Dermis microvascular lymphatic vessel endothelial cell (primary cell): ENCODE measurements around the gene ZNF608. TPM values are rescaled to one million over a fixed set of nuclear protein-coding genes. Genes with fewer than 3 reads are reported as not detected.
A peak's percentile ranks its signal among the peaks of the same experiment; 100 is the strongest.

Experiments
- DNase-seq, 2 donors: peaks; one replicate each; pipeline versions ENCODE4 v3.0.0 to v3.0.0-alpha.2; 2010; ENCODE audit warnings: low read depth in 2 of 2
- total RNA-seq: library from RNA; depleted of rRNA; stranded (reverse); fragments of >200 nt; gene quantifications from 2 replicates; pipeline ENCODE4 v1.2.1, GENCODE V29; 2014

The ZNF608 gene
- total RNA-seq, 1 donor from 2014 or later = 10.9 TPM

- no peak for DNase-seq
Measured at GRCh38 chr5:124738681-124739633, 7.5 kb downstream of the ZNF608 start.

DNA sequence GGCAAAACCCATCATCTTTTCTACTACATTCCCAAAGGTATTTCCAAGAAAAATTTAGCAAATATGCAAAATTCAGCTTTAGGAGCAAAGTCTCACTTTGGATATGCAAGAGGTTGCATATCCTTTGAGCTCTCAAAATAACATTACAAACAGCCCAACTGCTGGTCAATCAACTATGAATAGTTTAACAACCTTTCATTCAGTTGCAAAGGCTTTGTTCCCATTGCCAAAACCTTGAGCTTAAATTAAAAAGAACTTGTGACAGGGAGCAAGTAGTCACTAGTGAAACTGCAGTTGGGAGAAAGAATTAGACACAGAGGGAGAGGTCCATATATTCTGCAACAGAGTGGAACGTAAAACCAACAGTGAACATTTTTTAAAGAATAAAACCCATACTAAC, 8.8 kb downstream of the ZNF608 start:
- DNase-seq = no peak

DNA sequence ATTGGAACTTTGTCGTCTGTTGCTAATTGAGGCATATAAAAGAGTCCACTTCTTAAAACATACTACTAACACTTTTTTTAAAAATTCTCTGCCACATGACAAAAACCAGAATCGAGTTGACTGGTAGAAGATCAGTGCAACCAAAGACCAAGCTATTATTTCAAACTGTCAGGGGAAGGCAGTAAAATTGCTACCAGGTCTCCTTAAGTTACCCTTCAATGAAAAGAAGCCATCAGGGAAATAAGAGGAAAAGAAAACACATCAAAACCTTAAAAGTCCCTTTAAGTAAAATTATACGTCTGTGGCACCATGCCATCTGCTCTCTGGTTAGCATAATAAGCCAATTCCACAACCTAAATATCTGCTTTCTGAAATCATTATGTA, 9.6 kb downstream of the ZNF608 start:
- no peak for DNase-seq

GRCh38 chr5:124736082-124736804, 10.2 kb downstream of the ZNF608 start:
- DNase-seq = peak in 1 of 2 donors; percentile 13

DNA sequence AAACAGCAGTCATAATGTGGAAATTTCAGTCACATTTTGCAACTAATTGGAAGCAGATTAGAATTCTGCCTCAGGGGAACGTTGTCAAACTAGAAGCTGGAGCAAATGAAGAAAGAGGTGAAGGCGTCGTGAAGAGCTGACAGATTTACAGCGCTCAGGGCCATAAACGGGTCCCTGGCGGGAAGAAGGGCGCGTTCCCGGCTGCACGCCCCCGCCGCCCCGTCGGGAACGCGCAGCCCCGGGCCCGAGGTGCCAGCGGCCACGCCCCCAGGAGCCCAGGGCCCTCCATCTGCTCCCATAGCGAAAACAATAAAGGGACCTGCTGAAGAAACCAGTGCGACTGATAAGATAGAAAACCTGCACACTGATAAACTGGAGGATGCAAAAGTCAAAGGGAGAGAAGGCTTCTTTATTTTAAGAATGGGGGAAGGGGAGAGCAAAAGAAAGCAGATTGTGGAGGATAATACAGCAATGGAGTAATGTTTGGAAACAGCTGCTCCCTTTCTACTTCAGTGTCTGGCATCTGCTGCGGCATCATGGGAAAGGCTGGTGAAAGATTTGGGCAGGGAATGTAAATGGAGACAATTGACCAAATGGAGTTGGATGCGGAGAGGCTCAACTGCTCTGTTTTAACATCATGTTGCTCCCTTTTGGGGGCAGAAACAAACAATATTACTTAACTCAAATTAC, 11.1 kb downstream of the ZNF608 start:
- DNase-seq = no peak

DNA sequence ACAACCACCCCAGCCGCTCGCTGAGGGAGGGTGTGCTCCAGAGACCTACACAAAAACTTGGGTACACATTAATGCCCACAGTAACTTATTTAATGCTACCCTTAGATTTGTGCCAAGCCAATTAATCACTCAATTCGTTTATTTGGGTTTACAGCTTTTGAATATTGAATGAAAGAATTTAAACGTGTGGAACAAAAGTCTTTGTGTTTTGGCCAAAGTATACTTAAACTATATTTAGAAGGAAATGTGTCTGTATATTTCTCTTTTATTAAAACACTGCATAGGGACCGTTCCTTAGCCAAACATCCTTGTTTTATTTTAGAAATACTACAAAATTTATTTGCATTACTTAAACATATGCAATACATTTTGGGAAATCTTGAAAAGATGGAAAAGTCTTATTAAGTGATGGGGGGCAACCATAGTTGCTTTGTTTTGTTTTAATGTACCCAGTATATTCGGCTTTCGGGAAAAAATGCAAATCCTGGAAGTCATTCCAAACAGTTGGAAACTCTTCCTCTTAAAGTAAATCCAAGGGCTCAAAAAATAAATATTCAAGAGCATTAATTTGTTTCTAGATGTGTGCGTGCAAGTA, 11.8 kb downstream of the ZNF608 start:
- no peak for DNase-seq

GRCh38 chr5:124733329-124733650, 13.1 kb downstream of the ZNF608 start:
- no peak for DNase-seq

DNA sequence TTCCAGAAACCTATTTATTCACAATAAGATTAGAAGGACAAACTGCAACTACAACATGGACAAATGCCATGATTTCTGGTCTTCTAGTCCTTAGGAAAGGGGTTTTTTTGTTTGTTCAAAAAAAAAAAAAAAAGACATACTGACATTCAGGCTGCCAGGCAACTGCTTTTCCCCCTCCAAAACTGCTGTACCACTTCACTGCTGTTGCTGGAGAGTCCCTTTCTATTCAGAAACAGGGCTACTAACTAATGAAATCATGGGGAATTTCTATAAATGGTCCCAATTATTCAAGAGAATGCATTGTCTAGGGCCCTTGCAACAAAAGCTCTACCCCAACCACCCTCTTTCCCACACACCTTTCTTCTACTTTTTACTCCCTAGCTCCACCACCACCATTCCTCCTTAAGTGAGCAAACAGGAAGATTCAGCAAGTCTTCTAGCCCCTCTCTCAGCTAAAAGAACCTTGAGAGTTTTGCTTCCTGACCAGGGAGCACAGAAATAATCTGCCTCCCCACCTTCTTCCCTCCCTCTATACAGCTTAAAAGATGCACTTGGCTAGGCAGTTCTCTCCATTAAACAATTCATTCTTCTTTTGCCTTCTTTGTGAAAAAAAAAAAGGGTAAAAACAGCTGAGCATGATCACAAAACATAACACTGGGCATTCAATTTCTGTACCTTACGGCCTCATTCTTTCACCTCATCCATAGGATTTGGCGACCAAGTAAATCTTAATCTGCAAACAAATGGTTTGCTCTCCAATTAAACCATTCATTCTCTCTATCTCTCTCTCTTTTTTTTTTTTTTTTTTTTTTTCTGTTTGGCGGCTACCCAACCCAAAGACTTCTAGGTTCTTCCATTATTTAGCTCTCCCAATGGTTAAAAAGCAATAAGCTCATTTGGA, 13.8 kb downstream of the ZNF608 start:
- no peak for DNase-seq

DNA sequence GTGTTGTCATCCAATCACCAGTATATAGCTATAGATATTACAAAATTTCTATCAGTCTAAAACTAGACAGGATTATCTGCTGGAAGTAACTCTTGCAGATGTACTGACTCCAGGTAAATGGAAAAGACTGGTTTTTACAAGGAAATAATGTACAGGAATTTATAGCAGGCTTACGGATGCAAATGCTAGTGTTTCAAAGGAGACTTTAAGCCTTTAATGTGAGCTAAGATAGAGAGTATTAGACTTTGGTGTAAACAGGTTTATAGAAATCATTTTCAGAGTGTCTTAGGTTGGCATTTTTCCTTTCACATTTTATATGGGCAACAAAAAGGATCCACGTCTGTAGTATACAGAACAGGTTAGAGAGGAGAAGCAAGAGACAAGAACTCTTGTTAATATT, 16.1 kb downstream of the ZNF608 start:
- DNase-seq = no peak

DNA sequence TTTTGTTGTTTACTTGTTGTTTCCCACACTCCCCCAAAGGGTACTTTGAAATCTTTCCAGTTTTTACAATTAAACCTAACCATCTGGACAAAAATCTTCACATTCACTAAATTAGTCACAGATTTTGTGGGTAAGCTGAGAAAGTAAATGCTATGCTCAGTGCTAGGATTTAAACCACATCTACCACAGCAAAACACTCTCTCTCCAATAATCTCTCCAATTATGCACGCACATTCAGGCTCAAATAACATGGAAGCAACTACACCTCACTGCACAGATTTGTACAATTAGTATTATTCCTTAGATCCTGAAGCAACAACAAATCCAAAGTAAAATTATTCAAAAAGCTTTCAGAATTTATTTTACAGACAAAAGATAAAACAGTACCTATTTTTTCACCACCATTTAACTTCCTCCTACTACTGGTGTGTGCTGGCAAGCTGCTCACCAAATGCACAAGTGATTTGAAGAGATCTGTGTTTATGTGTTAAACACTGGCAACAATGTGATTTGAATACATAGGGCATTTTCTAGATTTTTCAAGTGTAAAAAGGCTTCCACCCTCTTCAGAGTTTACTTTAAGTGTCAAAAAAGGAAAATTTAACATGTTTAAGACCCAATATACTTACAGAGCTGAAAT, 16.6 kb downstream of the ZNF608 start:
- DNase-seq = no peak

- no peak for DNase-seq
Measured at GRCh38 chr5:124728968-124729332, 17.5 kb downstream of the ZNF608 start.

- DNase-seq = no peak
Measured at GRCh38 chr5:124728331-124728967, 18.0 kb downstream of the ZNF608 start.

DNA sequence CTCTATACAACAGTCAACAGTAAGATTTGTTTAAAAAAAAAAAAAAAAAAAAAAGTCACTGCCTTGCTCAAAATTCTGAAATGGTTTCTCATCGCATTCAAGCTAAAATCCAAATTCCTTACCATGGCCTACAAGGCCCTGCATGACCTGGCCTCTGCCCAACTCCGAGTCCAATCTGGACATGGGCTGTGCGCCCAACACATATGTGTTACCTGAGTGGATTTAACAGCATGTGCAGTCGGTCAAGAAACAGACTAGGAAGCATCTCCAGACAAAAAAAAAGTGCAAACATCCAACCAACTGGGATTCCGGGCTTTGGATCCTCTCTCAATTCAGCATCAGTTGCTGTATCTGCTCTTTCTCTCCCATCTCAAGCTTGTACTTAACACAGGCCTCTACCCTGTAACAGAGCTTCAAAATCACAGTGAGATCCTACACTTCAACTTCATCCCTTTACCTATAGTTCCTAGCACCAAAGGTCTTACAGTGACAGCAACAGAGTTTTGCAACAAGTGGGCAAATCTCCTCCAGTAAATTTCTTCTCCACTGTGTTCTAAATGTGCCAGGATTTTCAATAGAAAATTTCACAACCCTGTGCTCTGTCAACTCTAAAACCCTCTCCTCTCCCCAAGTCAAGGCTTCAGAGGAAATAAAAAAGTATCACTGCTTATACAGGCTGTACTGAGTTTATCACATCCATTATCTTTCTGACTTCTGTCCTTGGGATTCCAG, 19.6 kb downstream of the ZNF608 start:
- DNase-seq = no peak

DNA sequence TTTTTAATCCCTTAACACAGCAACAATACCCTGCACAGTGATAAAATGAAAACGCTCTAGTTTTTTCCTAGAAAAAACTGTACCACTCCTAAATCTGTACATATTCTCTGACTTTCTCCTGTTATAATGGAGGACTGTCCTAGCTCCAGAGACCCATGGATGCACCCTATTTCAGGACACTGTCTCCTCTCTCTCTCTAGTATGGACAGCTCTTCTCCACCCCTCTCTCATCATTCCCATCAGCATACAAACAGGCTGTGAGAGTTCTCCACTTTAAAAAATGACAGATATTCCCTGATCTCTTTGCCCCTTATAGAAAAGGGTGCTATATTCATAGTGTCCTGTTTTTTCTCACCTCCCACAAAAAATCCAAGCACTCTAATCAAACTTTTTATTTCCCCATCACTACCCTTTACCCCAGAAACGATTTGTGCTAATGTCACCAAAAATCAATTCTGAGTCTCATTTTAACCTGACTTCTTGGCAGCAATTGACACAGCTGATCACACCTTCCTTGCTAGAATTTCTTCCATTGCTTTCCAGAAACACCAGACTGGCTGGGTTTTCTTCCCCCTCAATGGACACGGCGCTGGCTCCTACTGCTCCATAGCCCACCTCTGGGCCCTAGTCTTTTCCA, 20.7 kb downstream of the ZNF608 start:
- no peak for DNase-seq

- DNase-seq = no peak
Measured at GRCh38 chr5:124725040-124725434, 21.4 kb downstream of the ZNF608 start.

DNA sequence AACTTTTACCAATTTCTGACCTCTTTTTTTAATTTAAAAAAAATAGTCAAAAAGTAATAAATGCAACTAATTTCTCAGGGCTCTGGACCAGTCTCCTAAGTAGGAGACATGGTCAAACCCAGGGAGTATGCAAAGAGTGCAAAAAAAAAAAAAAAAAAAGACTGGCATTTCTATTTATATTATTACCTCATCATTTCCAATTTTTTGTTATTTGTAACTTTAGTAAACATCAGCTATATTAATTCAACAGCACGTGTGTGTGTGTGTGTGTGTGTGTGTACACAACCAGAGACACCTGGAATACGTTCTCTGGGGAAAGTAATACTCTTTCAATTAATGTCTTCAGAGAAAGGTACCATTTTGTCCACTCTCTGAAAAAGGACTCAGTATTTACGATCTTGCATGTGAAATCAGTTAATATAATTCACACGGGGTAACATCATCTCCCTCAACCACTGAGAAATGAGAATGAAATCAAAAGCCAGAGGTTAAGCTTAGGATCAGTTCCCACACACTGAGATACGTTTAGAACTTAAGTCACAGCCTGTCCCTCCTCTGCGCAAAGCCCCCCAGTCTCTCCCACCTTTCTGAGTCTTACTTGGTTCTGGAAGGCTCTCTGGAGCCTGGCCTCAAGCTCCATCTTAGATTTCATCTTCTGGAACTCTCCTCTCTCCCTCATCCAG, 21.9 kb downstream of the ZNF608 start:
- DNase-seq = no peak

- DNase-seq = no peak
Measured at GRCh38 chr5:124721229-124721735, 25.2 kb downstream of the ZNF608 start.

- DNase-seq = no peak
Measured at GRCh38 chr5:124720593-124720992, 25.8 kb downstream of the ZNF608 start.
